Gastrocnemius medialis (tissue), 4 donors: ENCODE measurements around the gene KRT17.

ENCODE experiments used
- CTCF ChIP-seq, 5 experiments: fragments of 450-650 bp in 3 of 5; fragments of 200-600 bp in 2 of 5; sonication (generic) in 2 of 5; IDR thresholded peaks in 4 of 5; conservative IDR thresholded peaks in 1 of 5; 1 replicate in 4 of 5; 2 replicates in 1 of 5; pipeline ENCODE4 v1.5.1; 2016 to 2019; ENCODE audit warnings: antibody characterized with exemption in 5 of 5, mild to moderate bottlenecking in 3 of 5, moderate library complexity in 3 of 5
- POLR2A ChIP-seq, 2 donors: fragments of 450-650 bp; IDR thresholded peaks; one replicate each; pipeline ENCODE4 v1.6.1; 2017; ENCODE audit warnings: antibody characterized with exemption in 2 of 2, mild to moderate bottlenecking in 2 of 2, moderate library complexity in 2 of 2

- TF ChIP-seq CTCF (IDR thresholded peaks at IDR 0.05 in 4 of 5, conservative IDR thresholded peaks at IDR 0.05 in 1 of 5) (no peak), POLR2A (IDR thresholded peaks at IDR 0.05) (no peak)
Observed at GRCh38 chr17:41629316-41629715, 4.9 kb upstream of the KRT17 start.
